GM19193 (cell line): Measurements from ENCODE around the gene EPB42.

Experiments used
- POLR2A ChIP-seq: IDR thresholded peaks from 4 replicates; pipeline ENCODE4 v1.6.1; 2011; ENCODE audit not compliant: insufficient read depth, insufficient read length; ENCODE audit errors: extremely low read depth

EPB42 gene

GRCh38 chr15:43183270-43183669, 37.5 kb downstream of the EPB42 start:
- no peak for TF ChIP-seq POLR2A

- no peak for TF ChIP-seq POLR2A
Measured at GRCh38 chr15:43169888-43170287, 50.9 kb downstream of the EPB42 start.

GRCh38 chr15:43168192-43169107, 52.4 kb downstream of the EPB42 start:
- no peak for TF ChIP-seq POLR2A

GRCh38 chr15:43165801-43166325, 55.0 kb downstream of the EPB42 start:
- no peak for TF ChIP-seq POLR2A

GRCh38 chr15:43153269-43153668, 67.5 kb downstream of the EPB42 start:
- TF ChIP-seq POLR2A, result no peak

GRCh38 chr15:43151688-43152087, 69.1 kb downstream of the EPB42 start:
- TF ChIP-seq POLR2A, result no peak

- TF ChIP-seq POLR2A, result no peak
Measured at GRCh38 chr15:43150191-43150929, 70.5 kb downstream of the EPB42 start.
